Stimulated activated CD4-positive, alpha-beta T cell treated with anti-CD3 and anti-CD28 coated beads, Interleukin-15, amount 100 ng/mL, for 24 hours (primary cell): Measurements from ENCODE around the gene JPH4.

Experiments used
- DNase-seq: peaks from one replicate; pipeline ENCODE4 v3.0.0-alpha.2; 2020

Gene JPH4

GRCh38 chr14:23561873-23562821 is 16.4 kb downstream of the JPH4 start:
- DNase-seq, result no peak

- no peak for DNase-seq
Observed at GRCh38 chr14:23561259-23561658, 17.3 kb downstream of the JPH4 start.

DNA sequence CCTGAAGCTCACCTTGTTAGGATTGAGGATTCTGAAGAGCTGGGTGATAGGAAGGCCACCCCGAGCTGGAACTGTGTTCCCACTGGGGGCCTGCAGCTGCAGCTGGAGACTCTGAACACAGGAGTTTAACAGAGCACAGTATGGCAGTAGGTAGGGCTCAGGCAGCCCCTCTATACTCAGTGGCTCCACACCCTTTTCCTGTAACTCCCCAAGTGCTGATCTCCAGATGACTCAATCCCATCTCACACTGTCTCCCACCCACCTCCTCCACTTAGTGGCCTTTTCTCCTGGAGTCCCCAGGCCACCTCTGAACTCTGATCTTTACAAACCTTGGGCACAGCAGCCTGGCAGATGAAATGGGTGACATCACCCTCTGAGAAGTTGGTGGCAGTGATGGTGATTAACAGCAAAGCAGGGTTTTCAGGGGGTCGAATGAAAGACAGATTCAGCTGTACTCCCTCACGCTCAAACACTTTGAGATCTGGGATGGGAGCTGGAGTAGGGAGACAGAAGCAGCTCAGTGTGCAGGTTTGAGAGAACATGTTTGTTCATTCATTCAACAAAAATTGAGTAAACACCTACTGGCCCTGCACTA is 18.6 kb downstream of the JPH4 start:
- no peak for DNase-seq

DNA sequence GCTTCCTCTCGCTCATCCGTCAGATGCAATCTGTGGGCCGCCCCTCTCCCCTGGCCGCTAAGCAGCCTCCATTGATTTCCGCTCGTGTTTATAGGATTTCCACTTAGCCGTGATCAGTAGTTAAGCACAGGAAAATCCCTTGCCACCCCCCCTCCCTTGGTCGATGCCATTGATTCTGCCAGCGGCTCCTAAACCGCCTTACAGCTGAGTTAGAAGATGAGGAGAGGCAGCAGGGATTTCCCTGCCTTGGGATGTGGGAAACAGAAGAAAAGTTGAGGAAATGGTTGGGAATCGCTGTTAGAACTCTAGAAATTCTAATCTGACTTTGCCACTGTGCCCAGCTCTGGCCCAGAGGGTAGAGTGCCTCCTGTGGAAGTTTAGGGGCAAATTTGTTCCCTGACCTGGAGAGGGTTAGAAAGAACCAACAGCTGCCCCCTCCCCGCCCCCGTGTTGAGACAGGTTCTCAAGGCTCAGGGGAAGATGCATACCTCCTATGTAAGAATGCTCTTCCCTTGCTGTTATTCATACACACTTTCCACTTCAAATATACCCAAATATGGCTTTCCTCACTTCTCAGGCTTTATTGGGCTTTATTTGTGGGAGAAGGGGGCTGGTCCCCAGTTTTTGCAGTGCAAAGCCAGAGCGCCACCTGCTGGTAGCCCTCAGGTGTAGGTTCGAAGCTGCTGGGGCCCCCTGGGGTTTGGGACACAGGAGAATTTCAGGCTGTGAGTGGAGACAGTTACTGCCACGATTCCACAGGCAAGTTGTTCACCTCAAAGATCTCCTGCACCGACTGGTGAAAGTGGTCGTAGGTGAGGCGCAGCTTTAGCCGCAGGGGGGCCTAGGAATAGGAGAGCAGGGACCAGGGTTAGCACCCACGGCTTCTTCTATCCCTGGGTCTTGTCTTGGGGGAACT is 19.3 kb downstream of the JPH4 start:
- DNase-seq, result peak; percentile 80

DNA sequence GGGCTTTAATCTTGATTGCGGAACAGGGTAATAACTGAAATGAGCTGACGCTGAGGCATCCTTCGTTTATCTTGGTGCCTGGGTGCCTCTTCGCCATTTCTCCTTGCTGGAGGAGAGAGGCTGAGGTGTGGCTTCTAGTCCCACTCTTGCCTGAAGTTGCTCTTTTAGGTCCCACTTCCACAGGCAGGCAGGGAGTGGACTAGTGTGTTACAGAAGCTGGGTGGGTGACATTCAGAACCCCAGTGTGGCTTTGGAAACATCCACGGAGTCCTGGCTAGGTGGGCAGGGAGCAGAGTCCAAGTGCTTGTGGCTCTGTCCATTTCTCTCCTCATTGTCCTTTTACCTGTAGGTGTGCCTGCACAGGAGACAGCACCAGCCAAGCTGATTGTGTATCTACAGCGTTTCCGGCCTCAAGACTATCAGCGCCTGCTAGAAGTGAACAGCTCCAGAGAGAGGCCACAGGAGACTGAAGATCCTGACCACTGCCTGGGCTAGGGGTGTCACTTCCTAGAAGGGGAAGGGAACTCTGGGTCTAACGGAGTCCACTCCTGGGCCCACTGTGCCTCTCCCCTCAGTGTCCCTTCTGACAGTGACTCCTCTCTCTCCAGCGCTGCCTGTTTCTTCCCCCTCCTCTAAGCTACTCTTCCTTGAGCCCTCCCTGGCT is 20.1 kb downstream of the JPH4 start:
- no peak for DNase-seq

DNA sequence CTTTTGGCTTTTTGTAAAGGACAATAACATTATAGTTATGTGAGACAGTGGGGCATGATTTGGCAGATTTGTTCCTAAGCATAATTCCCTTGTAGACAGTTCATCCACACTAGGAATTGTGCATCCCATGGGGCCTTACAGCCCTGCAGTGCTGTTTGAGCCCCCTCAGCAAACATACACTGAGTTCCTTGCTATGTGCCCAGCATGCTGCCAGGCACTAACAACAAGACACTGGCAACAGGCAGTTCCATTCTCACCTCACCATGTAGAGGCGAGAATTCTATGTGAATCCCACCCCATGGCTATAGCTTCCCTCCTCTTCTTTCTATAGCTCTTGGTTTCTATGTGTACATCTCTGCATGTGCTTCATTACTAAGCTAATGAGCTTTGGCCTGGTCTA is 20.6 kb downstream of the JPH4 start:
- DNase-seq, result no peak

DNA sequence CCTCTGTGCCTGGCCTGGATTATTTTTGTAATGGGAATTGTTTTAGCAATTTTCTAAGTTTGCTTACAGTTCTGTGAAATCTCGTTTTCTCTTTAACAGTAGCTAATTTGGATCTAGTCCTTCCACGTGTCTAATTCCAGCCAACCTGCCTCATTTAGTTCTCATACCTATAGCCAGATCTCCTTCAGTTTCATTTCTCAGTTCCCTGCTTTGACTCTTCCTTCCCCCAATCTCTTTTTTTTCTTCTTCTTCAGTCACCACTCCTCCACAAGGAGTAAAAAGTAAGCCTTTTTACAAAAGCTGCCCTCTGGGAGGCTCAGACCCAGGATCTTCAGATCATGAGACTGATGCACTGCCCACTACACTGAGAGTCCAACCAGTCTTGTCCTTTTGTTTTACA is 21.1 kb downstream of the JPH4 start:
- no peak for DNase-seq

DNA sequence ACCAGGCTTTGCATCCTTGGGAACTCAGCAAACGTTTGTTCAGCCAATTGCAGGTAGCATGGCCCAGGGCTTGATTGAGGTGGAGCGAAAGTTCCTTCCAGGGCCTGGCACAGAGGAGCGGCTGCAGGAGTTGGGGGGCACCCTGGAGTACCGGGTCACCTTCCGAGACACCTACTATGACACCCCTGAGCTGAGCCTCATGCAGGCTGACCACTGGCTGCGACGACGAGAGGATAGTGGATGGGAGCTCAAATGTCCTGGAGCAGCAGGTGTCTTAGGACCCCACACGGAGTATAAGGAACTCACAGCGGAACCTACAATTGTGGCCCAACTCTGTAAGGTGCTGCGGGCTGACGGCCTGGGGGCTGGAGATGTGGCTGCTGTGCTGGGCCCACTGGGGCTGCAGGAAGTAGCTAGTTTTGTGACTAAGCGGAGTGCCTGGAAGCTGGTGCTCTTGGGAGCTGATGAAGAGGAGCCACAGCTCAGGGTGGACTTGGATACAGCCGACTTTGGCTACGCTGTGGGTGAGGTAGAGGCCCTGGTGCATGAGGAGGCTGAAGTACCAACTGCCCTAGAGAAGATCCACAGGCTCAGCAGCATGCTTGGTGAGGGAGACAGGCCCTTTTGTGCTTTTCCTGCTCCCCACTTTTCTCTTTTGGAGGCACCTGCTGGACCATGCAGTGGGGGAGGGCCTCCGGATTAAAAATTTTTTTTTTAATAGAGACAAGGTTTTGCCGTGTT is 21.7 kb downstream of the JPH4 start:
- DNase-seq, result peak; percentile 25

DNA sequence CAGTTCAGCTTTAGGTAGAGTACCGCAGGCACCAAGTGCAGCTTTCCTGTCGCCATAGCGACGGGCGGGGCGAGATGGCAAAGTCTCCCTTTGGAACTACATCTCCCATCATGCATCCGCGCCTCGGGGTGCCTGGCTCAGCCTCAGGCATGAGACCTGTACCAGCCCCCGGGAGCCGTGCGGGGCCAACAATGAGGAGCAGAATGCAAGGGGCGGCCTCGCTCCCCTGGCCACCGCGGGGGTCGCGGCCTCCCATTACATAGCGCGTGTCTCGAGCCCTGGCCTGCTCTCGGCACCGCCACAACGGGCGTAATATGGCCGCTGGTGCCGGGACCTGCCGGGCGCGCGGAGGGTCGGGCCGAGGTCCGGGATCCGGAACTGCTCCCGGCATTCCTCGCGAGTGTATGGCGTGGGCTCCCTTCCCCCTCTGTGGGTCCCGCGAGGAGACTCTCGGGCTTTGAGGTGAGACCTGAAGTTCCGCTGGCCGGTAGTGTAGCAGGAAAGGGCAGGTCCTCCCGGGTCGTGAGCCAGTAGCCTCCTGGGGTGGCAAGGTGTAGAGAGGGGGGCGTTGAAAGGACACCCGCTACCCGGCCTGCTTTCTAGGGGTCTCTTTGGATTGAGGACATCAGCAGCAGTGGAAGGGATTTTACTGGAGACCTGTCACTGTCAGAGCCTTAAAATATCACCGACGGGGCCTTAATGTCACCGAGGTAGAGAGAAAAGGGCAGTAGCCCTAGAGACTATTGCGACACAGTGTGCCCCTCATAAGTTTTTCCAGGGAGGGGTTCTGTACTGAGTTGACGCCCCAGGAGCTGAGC is 22.5 kb downstream of the JPH4 start, which contains the start of gene THTPA:
Gene THTPA (plus strand): TSS at position 390 of the 818 bp plus-strand sequence. CDS start 487 bp downstream, outside the sequence.
- peak; percentile 97 for DNase-seq

GRCh38 chr14:23555533-23555881 is 23.1 kb downstream of the JPH4 start:
- DNase-seq, result no peak

DNA sequence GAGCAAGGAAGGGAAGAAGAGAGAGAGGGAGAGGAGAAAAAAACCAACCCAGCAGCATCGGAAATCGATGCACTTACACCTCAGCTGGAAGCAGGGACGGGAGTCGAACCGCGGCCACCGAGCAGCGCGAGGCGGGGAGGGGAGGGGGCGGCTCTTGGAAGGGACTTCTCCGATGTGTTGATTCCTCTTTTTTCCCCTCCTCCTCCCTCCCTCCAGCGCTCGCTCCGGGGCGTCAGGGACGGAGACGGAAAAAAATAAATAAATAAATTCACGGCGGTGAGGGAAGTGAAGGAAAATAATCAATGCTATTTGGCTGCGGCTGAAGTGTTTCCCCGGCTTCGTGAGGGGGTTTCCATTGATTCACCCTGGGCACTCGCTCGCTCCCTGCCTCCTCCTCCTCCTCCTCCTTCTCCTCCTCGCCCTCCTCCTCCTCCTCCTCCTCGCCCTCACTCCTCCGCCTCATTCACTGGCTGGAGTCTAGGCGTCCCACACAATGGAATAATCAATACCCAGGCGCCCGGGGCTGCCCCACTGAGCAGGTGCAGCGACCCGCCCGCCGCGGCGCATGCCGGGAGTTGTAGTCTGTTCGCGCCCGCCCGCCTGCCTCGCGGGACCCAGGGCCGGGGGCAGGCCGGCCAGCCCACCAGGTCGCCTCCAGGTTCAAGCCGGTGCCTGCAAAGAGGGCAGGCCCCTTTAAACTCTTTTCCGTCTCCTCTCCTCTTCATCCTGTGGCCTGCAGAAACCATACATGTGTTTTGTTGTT is 27.1 kb downstream of the JPH4 start, which contains the start of gene ZFHX2:
Gene ZFHX2 (minus strand): TSS at position 500 of the 763 bp plus-strand sequence. CDS start 16,440 bp downstream, outside the sequence.
- DNase-seq, result peak; percentile 92

DNA sequence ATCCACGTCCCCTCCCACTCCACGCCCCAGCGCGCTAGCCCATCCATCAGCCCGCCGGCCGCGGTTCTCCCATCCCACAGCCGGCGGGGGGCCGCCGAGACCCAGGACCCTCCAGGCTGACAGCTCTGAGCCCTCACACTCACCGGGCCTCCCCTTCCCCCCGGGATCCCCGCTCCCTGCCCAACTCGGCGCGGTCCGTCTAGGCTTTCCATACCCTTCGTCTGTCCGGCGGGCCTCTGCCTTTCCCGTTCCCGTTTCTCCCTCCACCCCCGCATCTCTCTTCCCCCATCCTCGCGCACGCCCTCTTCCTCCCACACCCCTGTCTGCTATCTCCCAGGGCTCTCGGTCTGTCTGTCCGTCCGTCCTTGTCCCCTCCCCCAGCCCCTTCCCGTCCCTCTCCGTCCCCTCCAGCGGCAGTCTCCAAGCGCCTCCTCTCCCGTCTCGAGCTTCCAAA is 27.8 kb downstream of the JPH4 start:
- DNase-seq, result no peak

DNA sequence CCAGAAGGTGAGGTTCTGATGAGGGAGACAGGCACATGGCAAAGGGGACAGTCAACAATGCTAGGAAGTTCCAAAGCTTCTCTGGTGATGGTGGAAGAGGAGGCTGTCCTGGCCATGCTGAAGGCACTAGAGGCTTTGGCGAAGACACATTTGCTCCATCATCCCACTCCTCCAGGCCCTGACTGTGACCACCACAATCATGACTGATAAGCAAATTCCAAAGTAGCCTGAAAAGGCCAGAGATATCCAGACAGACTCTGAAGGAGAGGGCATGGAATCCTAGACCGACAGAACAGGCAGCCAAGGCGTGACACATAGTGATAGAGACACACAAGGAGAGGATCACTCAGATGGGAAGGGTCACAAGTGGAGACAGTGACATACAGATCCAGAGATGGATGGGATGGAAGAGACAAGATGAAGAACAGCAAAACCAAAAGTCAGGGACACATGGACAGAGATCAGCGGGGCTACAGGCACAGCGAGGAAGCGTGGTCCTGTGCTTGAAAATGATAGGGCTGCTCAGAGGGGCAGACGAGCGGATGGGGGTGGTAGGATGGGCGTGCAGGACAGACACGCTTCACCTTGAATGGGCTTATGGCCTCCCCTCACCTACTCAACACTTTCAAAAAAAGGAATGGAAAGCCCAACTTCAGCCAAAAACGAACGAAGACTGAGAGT is 28.3 kb downstream of the JPH4 start:
- no peak for DNase-seq

GRCh38 chr14:23548351-23549318 is 30.0 kb downstream of the JPH4 start:
- no peak for DNase-seq

GRCh38 chr14:23547924-23548323 is 30.7 kb downstream of the JPH4 start:
- no peak for DNase-seq

GRCh38 chr14:23546450-23547035 is 32.0 kb downstream of the JPH4 start:
- no peak for DNase-seq

GRCh38 chr14:23545740-23546365 is 32.7 kb downstream of the JPH4 start:
- no peak for DNase-seq
